Transverse colon (tissue), 4 donors: ENCODE data around the gene CES4A.

Experiments
- POLR2AphosphoS5 ChIP-seq, 3 donors: sonication (generic); formaldehyde crosslinking; IDR thresholded peaks; one replicate each; pipeline ENCODE4 v1.6.1; 2016; ENCODE audit warnings: antibody characterized with exemption in 3 of 3
- TF ChIP-seq, protein P1 (sequence below), 5 experiments: fragments of 200-600 bp in 3 of 5; fragments of 450-650 bp in 2 of 5; sonication (generic) in 3 of 5; IDR thresholded peaks; 1 replicate in 2 of 5; 2 replicates in 3 of 5; pipeline ENCODE4 v1.5.1; 2016 to 2017; ENCODE audit warnings: antibody characterized with exemption in 5 of 5, inconsistent platforms in 3 of 5, mild to moderate bottlenecking in 2 of 5, moderate library complexity in 1 of 5

- TF ChIP-seq POLR2AphosphoS5 (IDR thresholded peaks at IDR 0.05) = no peak
- TF ChIP-seq, protein P1, sequence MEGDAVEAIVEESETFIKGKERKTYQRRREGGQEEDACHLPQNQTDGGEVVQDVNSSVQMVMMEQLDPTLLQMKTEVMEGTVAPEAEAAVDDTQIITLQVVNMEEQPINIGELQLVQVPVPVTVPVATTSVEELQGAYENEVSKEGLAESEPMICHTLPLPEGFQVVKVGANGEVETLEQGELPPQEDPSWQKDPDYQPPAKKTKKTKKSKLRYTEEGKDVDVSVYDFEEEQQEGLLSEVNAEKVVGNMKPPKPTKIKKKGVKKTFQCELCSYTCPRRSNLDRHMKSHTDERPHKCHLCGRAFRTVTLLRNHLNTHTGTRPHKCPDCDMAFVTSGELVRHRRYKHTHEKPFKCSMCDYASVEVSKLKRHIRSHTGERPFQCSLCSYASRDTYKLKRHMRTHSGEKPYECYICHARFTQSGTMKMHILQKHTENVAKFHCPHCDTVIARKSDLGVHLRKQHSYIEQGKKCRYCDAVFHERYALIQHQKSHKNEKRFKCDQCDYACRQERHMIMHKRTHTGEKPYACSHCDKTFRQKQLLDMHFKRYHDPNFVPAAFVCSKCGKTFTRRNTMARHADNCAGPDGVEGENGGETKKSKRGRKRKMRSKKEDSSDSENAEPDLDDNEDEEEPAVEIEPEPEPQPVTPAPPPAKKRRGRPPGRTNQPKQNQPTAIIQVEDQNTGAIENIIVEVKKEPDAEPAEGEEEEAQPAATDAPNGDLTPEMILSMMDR (IDR thresholded peaks at IDR 0.05) = no peak
These were observed 15.4 kb upstream of the CES4A start for GRCh38 chr16:66972983-66973382.
